Measurements from ENCODE around the gene WDR5. TPM values are rescaled to one million over a fixed set of nuclear protein-coding genes. Genes with fewer than 3 reads are reported as not detected.

The WDR5 gene
- total and polyA plus RNA-seq, 4 donors = 15.7 to 27.3 (median 21.6) TPM

GRCh38 chr9:134192311-134192950 is 56.5 kb downstream of the WDR5 start:
- peak in 1 of 3 donors; percentile 9 for DNase-seq
- no peak overlapping the region for H3K4me3 ChIP-seq
- no peak for ATAC-seq (ENCODE audit: insufficient read depth, low FRiP score)
- no peak overlapping the region for H3K27ac ChIP-seq (ENCODE audit: low read depth in 1 of 2, low read length in 1 of 2)
- H3K9me3 ChIP-seq (ENCODE audit: control insufficient read depth in 4 of 4, insufficient read depth in 3 of 4, low read length in 3 of 4) = no peaks in the 10 kb centered on the region
- H3K9ac ChIP-seq (ENCODE audit: insufficient read depth in 1 of 2, low read length in 2 of 2) = no peak overlapping the region
- peaks cover 0 to 6% (median 0%) of the 10 kb centered on the region in 3 donors for H3K27me3 ChIP-seq (ENCODE audit: control insufficient read depth in 3 of 3, insufficient read depth in 3 of 3, low read length in 2 of 3)
- H3K4me1 ChIP-seq (ENCODE audit: control insufficient read depth in 5 of 5, insufficient read depth in 5 of 5, low read length in 5 of 5) = peaks cover 0 to 19% (median 11%) of the 10 kb centered on the region in 5 donors
- no peak for TF ChIP-seq CTCF (IDR thresholded peaks at IDR 0.05; ENCODE audit: control extremely low read depth, extremely low read depth)
- WGBS, 2 donors = 87 to 91% methylated on average over 12 of the region's 12 CpGs
- H3K36me3 ChIP-seq (ENCODE audit: control insufficient read depth in 4 of 4, insufficient read depth in 4 of 4, low read length in 4 of 4) = no peaks in the 10 kb centered on the region

GRCh38 chr9:134192951-134193731 is 57.3 kb downstream of the WDR5 start:
- H3K4me1 ChIP-seq (ENCODE audit: control insufficient read depth in 5 of 5, insufficient read depth in 5 of 5, low read length in 5 of 5) = peaks cover 0 to 19% (median 11%) of the 10 kb centered on the region in 5 donors
- H3K27ac ChIP-seq (ENCODE audit: low read depth in 1 of 2, low read length in 1 of 2) = no peak overlapping the region
- DNase-seq (peak in 1 of 3 donors; percentile 50), ATAC-seq (ENCODE audit: insufficient read depth, low FRiP score) (no peak)
- H3K4me3 ChIP-seq = no peak overlapping the region
- H3K27me3 ChIP-seq (ENCODE audit: control insufficient read depth in 3 of 3, insufficient read depth in 3 of 3, low read length in 2 of 3) = peaks cover 0 to 6% (median 0%) of the 10 kb centered on the region in 3 donors
- H3K9me3 ChIP-seq (ENCODE audit: control insufficient read depth in 4 of 4, insufficient read depth in 3 of 4, low read length in 3 of 4) = no peaks in the 10 kb centered on the region
- no peak overlapping the region for H3K9ac ChIP-seq (ENCODE audit: insufficient read depth in 1 of 2, low read length in 2 of 2)
- 80 to 84% methylated on average over 20 to 21 of the region's 21 CpGs for WGBS, 2 donors
- H3K36me3 ChIP-seq (ENCODE audit: control insufficient read depth in 4 of 4, insufficient read depth in 4 of 4, low read length in 4 of 4) = no peaks in the 10 kb centered on the region
- TF ChIP-seq CTCF (IDR thresholded peaks at IDR 0.05; ENCODE audit: control extremely low read depth, extremely low read depth) = no peak

GRCh38 chr9:134193912-134194535 is 58.1 kb downstream of the WDR5 start:
- Histone ChIP-seq H3K4me3 (no peak overlapping the region), H3K27me3 (ENCODE audit: control insufficient read depth in 3 of 3, insufficient read depth in 3 of 3, low read length in 2 of 3) (peaks cover 0 to 5% (median 0%) of the 10 kb centered on the region in 3 donors), H3K9me3 (ENCODE audit: control insufficient read depth in 4 of 4, insufficient read depth in 3 of 4, low read length in 3 of 4) (no peaks in the 10 kb centered on the region), H3K27ac (ENCODE audit: low read depth in 1 of 2, low read length in 1 of 2) (no peak overlapping the region), H3K9ac (ENCODE audit: insufficient read depth in 1 of 2, low read length in 2 of 2) (no peak overlapping the region), H3K4me1 (ENCODE audit: control insufficient read depth in 5 of 5, insufficient read depth in 5 of 5, low read length in 5 of 5) (peaks cover 0 to 10% (median 7%) of the 10 kb centered on the region in 5 donors), H3K36me3 (ENCODE audit: control insufficient read depth in 4 of 4, insufficient read depth in 4 of 4, low read length in 4 of 4) (no peaks in the 10 kb centered on the region)
- ATAC-seq (ENCODE audit: insufficient read depth, low FRiP score) = no peak
- 88 to 94% methylated on average over 11 of the region's 11 CpGs for WGBS, 2 donors
- no peak for TF ChIP-seq CTCF (IDR thresholded peaks at IDR 0.05; ENCODE audit: control extremely low read depth, extremely low read depth)
- DNase-seq = peak in 1 of 3 donors; percentile 9
